ENCODE results near the gene ENTREP1. TPM values are rescaled to one million over a fixed set of nuclear protein-coding genes. Genes with fewer than 3 reads are reported as not detected.

ENTREP1 gene
- total and polyA plus RNA-seq, 2 donors (not counting 1 experiment from before 2014, with no cell fraction given): not detected

GRCh38 chr9:69319324-69320025 is 5.5 kb upstream of the ENTREP1 start:
- H3K79me2 ChIP-seq (ENCODE audit: control insufficient read depth, insufficient read depth, low read length): no peaks in the 10 kb centered on the region
- no peak overlapping the region for H2AFZ ChIP-seq (ENCODE audit: insufficient read depth, low read depth, low read length, poor library complexity, severe bottlenecking)
- H3K4me1 ChIP-seq (ENCODE audit: control insufficient read depth in 2 of 2, insufficient read depth in 2 of 2, low read length in 2 of 2): no peaks in the 10 kb centered on the region
- ChIA-PET CTCF (no interaction called here), POLR2A (no interaction called here)
- no peaks in the 10 kb centered on the region for H3K4me1 Mint-ChIP-seq
- peaks cover 34% of the 10 kb centered on the region for H3K27me3 Mint-ChIP-seq
- H4K20me1 ChIP-seq (ENCODE audit: control insufficient read depth, insufficient read depth, low read length, poor library complexity, severe bottlenecking): no peaks in the 10 kb centered on the region
- intact Hi-C loops (cut with micrococcal nuclease): no loop called here
- peaks cover 0 to 5% (median 0%) of the 10 kb centered on the region in 3 donors for H3K9me3 ChIP-seq (ENCODE audit: control extremely low read depth in 1 of 3, control insufficient read depth in 2 of 3, insufficient read depth in 1 of 3, low read length in 2 of 3)
- H3K4me3 ChIP-seq (ENCODE audit: control extremely low read depth in 1 of 5, extremely low read depth in 1 of 5, insufficient read depth in 1 of 5, low read depth in 2 of 5, low read length in 4 of 5): no peak overlapping the region
- H3K9ac ChIP-seq (ENCODE audit: low read length): no peak overlapping the region
- H3K27ac ChIP-seq (ENCODE audit: low read length in 2 of 2): no peak overlapping the region
- H3K4me2 ChIP-seq (replicated peaks; ENCODE audit: low read depth, low read length, poor library complexity, severe bottlenecking): no peak overlapping the region
- peaks cover 2% of the 10 kb centered on the region for H3K9me3 Mint-ChIP-seq (ENCODE audit: insufficient read depth)
- TF ChIP-seq CTCF (IDR thresholded peaks at IDR 0.05) (no peak), EZH2 (IDR thresholded peaks at IDR 0.05; ENCODE audit: borderline replicate concordance, insufficient read depth, low read depth, low read length, poor library complexity, severe bottlenecking) (no peak)
- 91% methylated on average over 4 of the region's 6 CpGs for WGBS (ENCODE audit: insufficient coverage)
- H3K4me3 Mint-ChIP-seq: no peak overlapping the region
- ATAC-seq (ENCODE audit: low read depth) (no peak), DNase-seq (no peak)
- H3K27me3 ChIP-seq (replicated peaks in 1 of 4; ENCODE audit: control extremely low read depth in 1 of 4, control insufficient read depth in 3 of 4, insufficient read depth in 4 of 4, low read length in 3 of 4): no peaks in the 10 kb centered on the region
- no peak overlapping the region for H3K27ac Mint-ChIP-seq
- no peaks in the 10 kb centered on the region for H3K36me3 ChIP-seq (replicated peaks in 1 of 2; ENCODE audit: control extremely low read depth in 1 of 2, control insufficient read depth in 1 of 2, extremely low read depth in 1 of 2, insufficient read depth in 2 of 2, low read length in 1 of 2)

GRCh38 chr9:69322256-69322655 is 2.8 kb upstream of the ENTREP1 start:
- H3K27me3 ChIP-seq (replicated peaks in 1 of 4; ENCODE audit: control extremely low read depth in 1 of 4, control insufficient read depth in 3 of 4, insufficient read depth in 4 of 4, low read length in 3 of 4): peaks cover 0 to 7% (median 1%) of the 10 kb centered on the region in 4 experiments
- no peaks in the 10 kb centered on the region for H4K20me1 ChIP-seq (ENCODE audit: control insufficient read depth, insufficient read depth, low read length, poor library complexity, severe bottlenecking)
- H3K4me1 ChIP-seq (ENCODE audit: control insufficient read depth in 2 of 2, insufficient read depth in 2 of 2, low read length in 2 of 2): peaks cover 0 to 4% of the 10 kb centered on the region in 2 donors
- Mint-ChIP-seq H3K4me1 (peaks cover 6% of the 10 kb centered on the region), H3K4me3 (no peak overlapping the region), H3K27ac (no peak overlapping the region), H3K9me3 (ENCODE audit: insufficient read depth) (no peaks in the 10 kb centered on the region), H3K27me3 (peaks cover 47% of the 10 kb centered on the region)
- no peak overlapping the region for H3K4me3 ChIP-seq (ENCODE audit: control extremely low read depth in 1 of 5, extremely low read depth in 1 of 5, insufficient read depth in 1 of 5, low read depth in 2 of 5, low read length in 4 of 5)
- no peak overlapping the region for H3K4me2 ChIP-seq (replicated peaks; ENCODE audit: low read depth, low read length, poor library complexity, severe bottlenecking)
- ATAC-seq (ENCODE audit: low read depth) (no peak), DNase-seq (no peak)
- H3K9ac ChIP-seq (ENCODE audit: low read length): no peak overlapping the region
- intact Hi-C loops (cut with micrococcal nuclease): no loop called here
- H3K27ac ChIP-seq (ENCODE audit: low read length in 2 of 2): no peak overlapping the region
- no peak overlapping the region for H2AFZ ChIP-seq (ENCODE audit: insufficient read depth, low read depth, low read length, poor library complexity, severe bottlenecking)
- peaks cover 0 to 6% (median 0%) of the 10 kb centered on the region in 3 donors for H3K9me3 ChIP-seq (ENCODE audit: control extremely low read depth in 1 of 3, control insufficient read depth in 2 of 3, insufficient read depth in 1 of 3, low read length in 2 of 3)
- TF ChIP-seq CTCF (IDR thresholded peaks at IDR 0.05) (no peak), EZH2 (IDR thresholded peaks at IDR 0.05; ENCODE audit: borderline replicate concordance, insufficient read depth, low read depth, low read length, poor library complexity, severe bottlenecking) (no peak)
- no CpG with 5 or more reads among the region's 1 CpG for WGBS (ENCODE audit: insufficient coverage)
- CTCF ChIA-PET: no interaction called here
- H3K36me3 ChIP-seq (replicated peaks in 1 of 2; ENCODE audit: control extremely low read depth in 1 of 2, control insufficient read depth in 1 of 2, extremely low read depth in 1 of 2, insufficient read depth in 2 of 2, low read length in 1 of 2): no peaks in the 10 kb centered on the region
- H3K79me2 ChIP-seq (ENCODE audit: control insufficient read depth, insufficient read depth, low read length): no peaks in the 10 kb centered on the region
- POLR2A ChIA-PET: no interaction called here
